Measurements from ENCODE around the gene SIPA1L3.
A peak's percentile ranks its signal among the peaks of the same experiment; 100 is the strongest.

SIPA1L3 gene

DNA sequence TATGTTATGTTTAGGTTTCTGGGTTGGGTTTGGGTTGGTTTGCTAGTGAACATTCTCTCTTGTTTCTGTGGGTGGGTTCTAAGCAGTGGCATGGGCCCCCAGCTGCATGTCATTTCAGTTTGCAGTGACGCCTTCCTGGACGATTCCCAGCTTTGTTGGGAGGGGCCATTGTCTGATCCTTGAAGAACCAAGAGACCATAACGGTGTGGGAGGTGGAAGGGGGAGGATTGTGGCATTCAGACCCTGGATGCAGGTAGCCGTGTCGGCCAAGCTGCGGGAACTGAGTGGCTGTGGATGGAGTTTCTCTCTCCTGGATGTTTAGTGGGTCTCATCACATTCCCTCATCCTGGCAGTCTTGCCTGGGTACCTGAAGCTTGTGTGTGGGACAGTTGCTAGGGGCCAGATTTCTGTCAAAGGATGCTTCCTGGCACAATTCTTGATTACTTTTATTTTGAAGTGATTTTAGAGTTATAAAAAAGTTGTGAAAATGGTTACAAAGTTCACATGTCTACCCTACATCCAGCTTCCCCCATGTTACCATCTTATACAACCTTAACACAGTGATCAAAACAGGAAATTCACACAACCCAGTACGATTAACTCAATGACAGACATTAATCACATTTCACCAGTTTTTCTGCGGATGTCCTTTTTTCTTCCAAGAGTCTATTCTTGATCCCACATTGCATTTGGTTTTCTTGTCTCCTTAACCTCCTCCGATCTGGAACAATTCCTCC, 123.8 kb downstream of the SIPA1L3 start:
- H3K4me3 ChIP-seq (ENCODE audit: low read depth, low read length), result no peak overlapping the region
- DNase-seq (ENCODE audit: low read depth), result no peak
- TF ChIP-seq POLR2A (IDR thresholded peaks at IDR 0.05; ENCODE audit: extremely low read depth, insufficient read length) (no peak), MYC (IDR thresholded peaks at IDR 0.05; ENCODE audit: low read depth, low read length) (no peak)
- TF ChIP-seq, protein P1, sequence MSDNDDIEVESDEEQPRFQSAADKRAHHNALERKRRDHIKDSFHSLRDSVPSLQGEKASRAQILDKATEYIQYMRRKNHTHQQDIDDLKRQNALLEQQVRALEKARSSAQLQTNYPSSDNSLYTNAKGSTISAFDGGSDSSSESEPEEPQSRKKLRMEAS (IDR thresholded peaks at IDR 0.05; ENCODE audit: low read depth, low read length), result no peak
- TF ChIP-seq, protein P2, sequence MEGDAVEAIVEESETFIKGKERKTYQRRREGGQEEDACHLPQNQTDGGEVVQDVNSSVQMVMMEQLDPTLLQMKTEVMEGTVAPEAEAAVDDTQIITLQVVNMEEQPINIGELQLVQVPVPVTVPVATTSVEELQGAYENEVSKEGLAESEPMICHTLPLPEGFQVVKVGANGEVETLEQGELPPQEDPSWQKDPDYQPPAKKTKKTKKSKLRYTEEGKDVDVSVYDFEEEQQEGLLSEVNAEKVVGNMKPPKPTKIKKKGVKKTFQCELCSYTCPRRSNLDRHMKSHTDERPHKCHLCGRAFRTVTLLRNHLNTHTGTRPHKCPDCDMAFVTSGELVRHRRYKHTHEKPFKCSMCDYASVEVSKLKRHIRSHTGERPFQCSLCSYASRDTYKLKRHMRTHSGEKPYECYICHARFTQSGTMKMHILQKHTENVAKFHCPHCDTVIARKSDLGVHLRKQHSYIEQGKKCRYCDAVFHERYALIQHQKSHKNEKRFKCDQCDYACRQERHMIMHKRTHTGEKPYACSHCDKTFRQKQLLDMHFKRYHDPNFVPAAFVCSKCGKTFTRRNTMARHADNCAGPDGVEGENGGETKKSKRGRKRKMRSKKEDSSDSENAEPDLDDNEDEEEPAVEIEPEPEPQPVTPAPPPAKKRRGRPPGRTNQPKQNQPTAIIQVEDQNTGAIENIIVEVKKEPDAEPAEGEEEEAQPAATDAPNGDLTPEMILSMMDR (IDR thresholded peaks at IDR 0.05; ENCODE audit: low read depth, low read length), result no peak

DNA sequence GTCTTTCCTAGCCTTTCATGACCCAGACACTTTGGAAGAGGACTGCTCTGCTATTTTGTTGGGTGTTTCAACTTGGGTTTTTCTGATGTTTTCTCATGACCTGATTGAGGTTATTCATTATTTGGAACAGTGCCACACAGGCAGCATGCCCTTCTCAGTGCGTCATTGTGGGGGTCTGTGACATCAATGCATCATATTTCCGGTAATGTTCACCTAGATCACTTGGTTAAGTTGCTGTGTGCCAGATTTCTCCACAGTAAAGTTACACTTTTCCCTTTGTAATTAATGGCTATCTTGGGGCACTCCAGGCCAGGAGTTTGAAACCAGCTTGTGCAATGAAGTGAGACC, 124.4 kb downstream of the SIPA1L3 start:
- no peak for DNase-seq (ENCODE audit: low read depth)
- H3K4me3 ChIP-seq (ENCODE audit: low read depth, low read length), result no peak overlapping the region
- TF ChIP-seq POLR2A (IDR thresholded peaks at IDR 0.05; ENCODE audit: extremely low read depth, insufficient read length) (no peak), MYC (IDR thresholded peaks at IDR 0.05; ENCODE audit: low read depth, low read length) (no peak)
- TF ChIP-seq, protein P1 (IDR thresholded peaks at IDR 0.05; ENCODE audit: low read depth, low read length), result no peak
- TF ChIP-seq, protein P2 (IDR thresholded peaks at IDR 0.05; ENCODE audit: low read depth, low read length), result no peak

DNA sequence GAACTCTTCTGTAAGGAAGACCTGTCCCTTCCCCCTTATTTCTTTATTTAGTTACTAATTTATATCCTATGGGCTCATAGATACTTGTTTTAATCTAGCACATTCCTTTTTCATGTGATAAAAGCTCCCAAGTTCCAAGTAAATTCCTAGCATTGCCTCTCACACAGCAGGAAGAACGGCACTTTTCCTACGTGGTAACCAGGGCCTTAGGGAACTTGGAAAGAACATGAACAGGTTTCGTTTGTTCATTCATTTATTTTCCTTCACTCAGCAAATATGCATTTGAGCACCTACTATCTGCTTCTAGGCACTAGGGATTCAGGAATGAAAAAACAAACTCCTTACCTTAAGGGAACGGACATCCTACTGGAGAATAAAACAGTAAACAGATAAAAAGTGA, 125.1 kb downstream of the SIPA1L3 start:
- no peak for TF ChIP-seq POLR2A (IDR thresholded peaks at IDR 0.05; ENCODE audit: extremely low read depth, insufficient read length)
- TF ChIP-seq, protein P1 (IDR thresholded peaks at IDR 0.05; ENCODE audit: low read depth, low read length), result no peak
- TF ChIP-seq, protein P2 (IDR thresholded peaks at IDR 0.05; ENCODE audit: low read depth, low read length), result no peak
- TF ChIP-seq MYC (IDR thresholded peaks at IDR 0.05; ENCODE audit: low read depth, low read length), result no peak
- DNase-seq (ENCODE audit: low read depth), result no peak
- H3K4me3 ChIP-seq (ENCODE audit: low read depth, low read length), result no peak overlapping the region

DNA sequence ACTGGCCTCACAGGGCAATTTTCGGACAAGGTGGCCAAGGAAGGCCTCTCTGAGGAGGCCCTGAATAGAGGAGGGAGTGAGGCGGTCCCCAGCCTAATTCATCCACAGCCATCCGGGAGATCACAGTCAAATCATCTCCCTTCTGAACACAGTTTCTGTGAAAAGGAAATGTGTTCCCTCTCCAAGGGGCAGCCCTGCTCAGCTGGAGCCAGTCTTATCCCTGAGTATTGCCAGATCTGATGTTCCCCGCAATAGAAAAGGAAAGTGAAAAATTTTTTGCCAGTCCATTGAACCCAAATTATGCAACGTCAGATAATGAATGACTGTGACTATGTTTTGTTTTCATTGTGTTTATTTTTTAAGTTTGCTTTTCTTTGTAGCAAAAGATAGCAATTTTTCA, 125.9 kb downstream of the SIPA1L3 start:
- no peak for DNase-seq (ENCODE audit: low read depth)
- H3K4me3 ChIP-seq (ENCODE audit: low read depth, low read length), result no peak overlapping the region
- TF ChIP-seq MYC (IDR thresholded peaks at IDR 0.05; ENCODE audit: low read depth, low read length) (no peak), POLR2A (IDR thresholded peaks at IDR 0.05; ENCODE audit: extremely low read depth, insufficient read length) (no peak)
- TF ChIP-seq, protein P2 (IDR thresholded peaks at IDR 0.05; ENCODE audit: low read depth, low read length), result no peak
- TF ChIP-seq, protein P1 (IDR thresholded peaks at IDR 0.05; ENCODE audit: low read depth, low read length), result no peak

DNA sequence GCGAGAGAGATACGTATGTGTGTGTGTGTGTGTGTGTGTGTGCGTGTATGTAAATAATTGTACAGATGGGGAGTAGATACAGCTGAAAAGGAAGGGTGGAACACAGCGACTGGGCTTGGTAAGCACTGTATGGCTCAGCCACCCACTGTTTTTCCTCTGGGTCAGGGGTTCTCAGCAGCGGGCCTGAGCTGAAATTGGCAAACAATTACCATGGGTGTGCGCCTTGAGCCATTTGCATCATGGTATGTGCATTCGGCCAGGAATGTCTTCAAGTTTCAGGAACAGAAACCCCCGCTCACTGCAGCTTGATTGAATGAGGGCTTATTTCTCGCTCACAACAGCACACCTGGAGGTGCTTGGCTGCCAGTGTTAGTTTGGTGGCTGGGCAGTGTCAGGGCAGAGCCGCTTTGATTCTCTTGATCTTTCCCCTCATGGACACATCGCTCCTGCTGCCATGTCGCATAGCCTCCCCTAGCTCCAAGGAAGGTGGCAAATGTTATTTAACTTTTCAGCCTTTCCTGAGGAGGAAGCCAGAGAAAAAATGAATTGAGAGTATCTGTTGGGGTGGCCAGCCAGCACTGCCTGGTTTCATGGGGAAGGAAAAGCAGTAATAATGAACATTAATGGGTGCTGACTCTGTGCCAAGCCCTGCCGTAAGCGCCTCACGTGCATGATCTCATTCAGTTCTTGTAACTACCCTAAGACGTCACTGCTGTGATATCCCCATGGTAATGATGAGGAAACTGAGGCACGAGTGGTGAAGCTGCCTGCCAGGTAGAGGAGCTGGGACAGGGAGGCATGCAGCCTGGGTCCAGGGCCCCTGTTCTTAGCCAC, 126.9 kb downstream of the SIPA1L3 start:
- no peak overlapping the region for H3K4me3 ChIP-seq (ENCODE audit: low read depth, low read length)
- no peak for TF ChIP-seq MYC (IDR thresholded peaks at IDR 0.05; ENCODE audit: low read depth, low read length)
- TF ChIP-seq, protein P1 (IDR thresholded peaks at IDR 0.05; ENCODE audit: low read depth, low read length), result 0 out of 2 replicates have a peak, but pooled peaks have one; percentile 16
- TF ChIP-seq, protein P2 (IDR thresholded peaks at IDR 0.05; ENCODE audit: low read depth, low read length), result no peak
- TF ChIP-seq POLR2A (IDR thresholded peaks at IDR 0.05; ENCODE audit: extremely low read depth, insufficient read length), result no peak
- DNase-seq (ENCODE audit: low read depth), result no peak

Measured in NB4 (cell line).